NCI-H128 (cell line): ENCODE measurements around the gene YKT6.

Experiments
- DNase-seq: peaks from one replicate; lab custom pipeline; 2025; ENCODE audit not compliant: unreplicated experiment; lab: John Stamatoyannopoulos, UW

YKT6 gene

GRCh38 chr7:44217852-44218402, 17.1 kb downstream of the YKT6 start:
- DNase-seq: no peak

- DNase-seq: no peak
Observed at GRCh38 chr7:44218418-44219201, 17.8 kb downstream of the YKT6 start.

GRCh38 chr7:44219371-44220045, 18.7 kb downstream of the YKT6 start:
- DNase-seq: no peak

GRCh38 chr7:44220046-44220357, 19.2 kb downstream of the YKT6 start:
- DNase-seq: no peak

- no peak for DNase-seq
Observed at GRCh38 chr7:44220358-44221112, 19.8 kb downstream of the YKT6 start.

GRCh38 chr7:44221231-44221791, 20.5 kb downstream of the YKT6 start:
- DNase-seq: no peak

- no peak for DNase-seq
Observed at GRCh38 chr7:44222074-44222473, 21.3 kb downstream of the YKT6 start.

- no peak for DNase-seq
Observed at GRCh38 chr7:44222776-44223261, 22.0 kb downstream of the YKT6 start.

- no peak for DNase-seq
Observed at GRCh38 chr7:44223362-44224079, 22.7 kb downstream of the YKT6 start.

GRCh38 chr7:44224080-44224973, 23.5 kb downstream of the YKT6 start:
- no peak for DNase-seq

- DNase-seq: no peak
Observed at GRCh38 chr7:44224974-44225565, 24.3 kb downstream of the YKT6 start.

GRCh38 chr7:44225566-44226395, 25.0 kb downstream of the YKT6 start:
- no peak for DNase-seq

GRCh38 chr7:44226396-44226753, 25.6 kb downstream of the YKT6 start:
- DNase-seq: no peak

GRCh38 chr7:44227911-44228310, 27.1 kb downstream of the YKT6 start:
- DNase-seq: no peak

GRCh38 chr7:44228571-44229350, 28.0 kb downstream of the YKT6 start:
- no peak for DNase-seq

- DNase-seq: no peak
Observed at GRCh38 chr7:44229546-44230105, 28.8 kb downstream of the YKT6 start.

GRCh38 chr7:44230286-44230685, 29.5 kb downstream of the YKT6 start:
- DNase-seq: no peak
